Fibroblast of lung (primary cell): Measurements from ENCODE around the gene GTPBP1. TPM values are rescaled to one million over a fixed set of nuclear protein-coding genes. Genes with fewer than 3 reads are reported as not detected.
A peak's percentile ranks its signal among the peaks of the same experiment; 100 is the strongest.

Source experiments
- DNase-seq, 2 donors: peaks; one replicate each; pipeline versions ENCODE4 v3.0.0 to v3.0.0-alpha.2; 2010; ENCODE audit warnings: low read depth in 2 of 2
- H2AFZ ChIP-seq: 2 replicates; pipeline ENCODE4 v1.5.1; 2012; ENCODE audit warnings: low read length, control low read depth, inconsistent platforms
- H3K27ac ChIP-seq: 2 replicates; pipeline ENCODE4 v1.5.1; 2011; ENCODE audit warnings: low read length, control low read depth; ENCODE audit not compliant: insufficient read depth
- H3K27me3 ChIP-seq: 2 replicates; pipeline ENCODE4 v1.5.1; 2011; ENCODE audit warnings: mild to moderate bottlenecking, low read length; ENCODE audit not compliant: control insufficient read depth, insufficient read depth
- H3K36me3 ChIP-seq: 2 replicates; pipeline ENCODE4 v1.5.1; 2011; ENCODE audit warnings: low read length; ENCODE audit not compliant: control insufficient read depth, insufficient read depth
- H3K4me1 ChIP-seq: 2 replicates; pipeline ENCODE4 v1.5.1; 2011; ENCODE audit warnings: low read length; ENCODE audit not compliant: control insufficient read depth, insufficient read depth; ENCODE audit errors: extremely low read depth
- H3K4me2 ChIP-seq: 2 replicates; pipeline ENCODE4 v1.5.1; 2011; ENCODE audit warnings: low read length, control low read depth; ENCODE audit not compliant: insufficient read depth; ENCODE audit errors: extremely low read depth
- H3K4me3 ChIP-seq, 4 experiments: fragments of 200-600 bp in 1 of 4; sonication (generic) in 1 of 4; replicated peaks in 1 of 4; 2 replicates each; pipeline ENCODE4 v1.5.1; 2011 to 2016; ENCODE audit warnings: low read length in 4 of 4, low read depth in 3 of 4, mild to moderate bottlenecking in 3 of 4, control low read depth in 2 of 4, inconsistent platforms in 1 of 4, mixed read lengths in 1 of 4; ENCODE audit not compliant: insufficient read depth in 1 of 4; ENCODE audit errors: control extremely low read depth in 1 of 4
- H3K79me2 ChIP-seq: 2 replicates; pipeline ENCODE4 v1.5.1; 2012; ENCODE audit warnings: mild to moderate bottlenecking, low read length, inconsistent platforms; ENCODE audit not compliant: control insufficient read depth, insufficient read depth
- H3K9ac ChIP-seq: 2 replicates; pipeline ENCODE4 v1.5.1; 2011; ENCODE audit warnings: mild to moderate bottlenecking, low read length, control low read depth; ENCODE audit not compliant: insufficient read depth
- H3K9me3 ChIP-seq: 2 replicates; pipeline ENCODE4 v1.5.1; 2012; ENCODE audit warnings: low read depth, low read length; ENCODE audit not compliant: control insufficient read depth, insufficient read depth
- H4K20me1 ChIP-seq: 2 replicates; pipeline ENCODE4 v1.5.1; 2011; ENCODE audit warnings: low read length; ENCODE audit not compliant: control insufficient read depth, insufficient read depth; ENCODE audit errors: extremely low read depth
- EZH2 ChIP-seq: IDR thresholded peaks from 2 replicates; pipeline ENCODE4 v1.5.1; 2012; ENCODE audit warnings: low read length, control low read depth, mild to moderate bottlenecking; ENCODE audit errors: missing control alignments
- polyA plus RNA-seq, 2 donors: library from polyadenylated mRNA; depleted of rRNA in 1 of 2; stranded (reverse) in 1 of 2; unstranded in 1 of 2; fragments of >200 nt; gene quantifications; 2 replicates each; pipeline ENCODE4 v1.2.1, GENCODE V29; 2011 to 2012; ENCODE audit warnings: missing spikeins in 1 of 2
- total RNA-seq: library from RNA; depleted of rRNA; stranded (reverse); fragments of >200 nt; gene quantifications from 2 replicates; pipeline ENCODE4 v1.2.1, GENCODE V29; 2014
- TF ChIP-seq, protein P1 (sequence below), 2 donors: IDR thresholded peaks in 1 of 2; conservative IDR thresholded peaks in 1 of 2; 1 replicate in 1 of 2; 2 replicates in 1 of 2; pipeline ENCODE4 v1.5.1; 2011 to 2012; ENCODE audit warnings: low read length in 2 of 2, control low read depth in 1 of 2, inconsistent platforms in 1 of 2, low read depth in 1 of 2, mild to moderate bottlenecking in 1 of 2

GTPBP1 gene
- total and polyA plus RNA-seq, 2 donors (not counting 1 experiment from before 2014, with no cell fraction given) = 20.6 to 23.1 TPM

DNA sequence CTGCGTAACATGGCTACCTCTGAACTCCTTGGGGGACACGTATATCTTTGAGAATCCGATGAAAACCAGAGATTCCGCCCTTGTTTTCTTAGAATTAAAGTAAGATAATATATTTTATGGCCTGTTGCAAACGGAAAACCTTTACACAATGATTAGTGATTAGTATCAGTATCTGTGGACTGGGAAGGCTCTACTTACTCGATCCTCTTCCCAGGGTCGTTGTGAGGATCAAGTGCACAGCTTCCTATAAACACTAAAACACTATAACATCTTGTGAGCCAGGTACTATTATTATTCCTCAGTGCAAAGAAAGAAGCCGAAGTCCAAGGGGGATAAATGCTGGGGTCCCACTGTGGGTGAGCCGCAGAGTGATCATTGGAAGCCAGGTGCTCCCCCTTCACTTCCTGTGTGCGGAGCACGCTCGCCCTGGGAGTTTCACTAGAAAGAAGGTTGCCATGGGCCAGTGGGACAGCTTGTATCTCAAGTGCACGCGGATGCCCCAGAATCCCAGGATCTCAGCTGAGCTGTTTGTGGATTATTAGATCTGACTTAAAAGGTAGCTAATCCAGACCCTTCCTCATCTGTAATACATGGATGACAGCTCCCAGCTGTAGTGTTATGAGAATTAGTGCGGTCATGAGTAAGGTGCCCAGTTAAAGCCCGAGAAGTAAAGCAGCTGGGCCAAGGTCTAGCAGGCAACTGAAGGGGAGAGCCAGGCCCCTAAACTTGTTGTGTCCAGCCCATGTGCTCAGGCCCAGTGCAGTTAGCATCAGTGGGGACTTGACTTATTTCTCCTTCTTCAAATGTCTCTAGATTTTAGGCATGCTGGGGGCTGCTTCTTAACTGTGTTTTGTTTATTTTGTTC is 48.5 kb upstream of the GTPBP1 start:
- H3K79me2 ChIP-seq = peaks cover 7% of the 10 kb centered on the region
- peak; percentile 20 to 56 for DNase-seq
- H3K27me3 ChIP-seq = no peaks in the 10 kb centered on the region
- peak overlapping the region; percentile 93 for H3K9ac ChIP-seq
- no peaks in the 10 kb centered on the region for H4K20me1 ChIP-seq
- H3K9me3 ChIP-seq = no peaks in the 10 kb centered on the region
- H3K4me1 ChIP-seq = peaks cover 2% of the 10 kb centered on the region
- H3K27ac ChIP-seq = peak overlapping the region; percentile 99
- peak overlapping the region; percentile 95 for H2AFZ ChIP-seq
- H3K4me2 ChIP-seq = peak overlapping the region; percentile 88
- H3K36me3 ChIP-seq = no peaks in the 10 kb centered on the region
- peak overlapping the region; percentile 83 to 99 (median 91) for H3K4me3 ChIP-seq
- TF ChIP-seq EZH2 = no peak
- TF ChIP-seq, protein P1, sequence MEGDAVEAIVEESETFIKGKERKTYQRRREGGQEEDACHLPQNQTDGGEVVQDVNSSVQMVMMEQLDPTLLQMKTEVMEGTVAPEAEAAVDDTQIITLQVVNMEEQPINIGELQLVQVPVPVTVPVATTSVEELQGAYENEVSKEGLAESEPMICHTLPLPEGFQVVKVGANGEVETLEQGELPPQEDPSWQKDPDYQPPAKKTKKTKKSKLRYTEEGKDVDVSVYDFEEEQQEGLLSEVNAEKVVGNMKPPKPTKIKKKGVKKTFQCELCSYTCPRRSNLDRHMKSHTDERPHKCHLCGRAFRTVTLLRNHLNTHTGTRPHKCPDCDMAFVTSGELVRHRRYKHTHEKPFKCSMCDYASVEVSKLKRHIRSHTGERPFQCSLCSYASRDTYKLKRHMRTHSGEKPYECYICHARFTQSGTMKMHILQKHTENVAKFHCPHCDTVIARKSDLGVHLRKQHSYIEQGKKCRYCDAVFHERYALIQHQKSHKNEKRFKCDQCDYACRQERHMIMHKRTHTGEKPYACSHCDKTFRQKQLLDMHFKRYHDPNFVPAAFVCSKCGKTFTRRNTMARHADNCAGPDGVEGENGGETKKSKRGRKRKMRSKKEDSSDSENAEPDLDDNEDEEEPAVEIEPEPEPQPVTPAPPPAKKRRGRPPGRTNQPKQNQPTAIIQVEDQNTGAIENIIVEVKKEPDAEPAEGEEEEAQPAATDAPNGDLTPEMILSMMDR (conservative IDR thresholded peaks at IDR 0.05 in 1 of 2, IDR thresholded peaks at IDR 0.05 in 1 of 2; ENCODE audit: low read depth in 1 of 2, low read length in 2 of 2) = no peak

DNA sequence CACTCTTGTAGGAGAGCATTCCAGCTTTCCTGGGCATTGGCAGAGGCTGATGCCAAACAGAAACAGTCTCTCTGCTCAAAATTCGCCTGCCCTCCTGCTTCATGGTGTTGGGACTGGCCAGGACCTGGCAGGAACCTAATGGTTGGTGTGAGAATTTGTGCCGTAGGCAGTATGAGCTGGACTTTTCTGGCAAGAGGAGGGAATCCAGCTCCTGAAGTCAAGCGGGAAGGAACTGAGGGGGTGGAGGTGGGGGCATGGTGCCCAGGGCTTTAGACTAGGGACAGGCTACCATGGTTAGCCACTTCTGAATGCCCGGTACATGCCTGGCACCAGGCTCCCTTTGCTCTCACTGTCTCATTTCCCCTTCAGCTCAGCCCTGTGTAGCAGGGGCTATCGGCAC is 30.9 kb upstream of the GTPBP1 start:
- no peak for TF ChIP-seq EZH2
- TF ChIP-seq, protein P1 (conservative IDR thresholded peaks at IDR 0.05 in 1 of 2, IDR thresholded peaks at IDR 0.05 in 1 of 2; ENCODE audit: low read depth in 1 of 2, low read length in 2 of 2) = no peak
- DNase-seq = no peak

DNA sequence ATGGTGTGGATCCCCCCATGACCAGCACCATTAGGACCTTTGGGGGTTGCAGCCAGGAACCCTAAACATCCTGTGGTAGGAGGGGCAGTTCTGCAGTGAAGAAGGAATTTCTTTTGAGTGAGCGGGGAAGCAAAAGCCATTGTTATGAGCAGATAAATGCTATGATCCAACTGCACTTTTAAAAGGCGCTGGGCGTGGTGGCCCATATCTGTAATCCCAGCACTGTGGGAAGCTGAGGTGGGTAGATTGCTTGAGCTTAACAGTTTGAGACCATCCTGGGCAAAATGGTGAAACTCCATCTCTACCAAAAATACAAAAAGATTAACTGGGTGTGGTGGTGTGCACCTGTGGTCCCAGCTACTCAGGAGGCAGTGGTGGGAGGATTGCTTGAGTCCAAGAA is 29.9 kb upstream of the GTPBP1 start:
- no peaks in the 10 kb centered on the region for H3K4me1 ChIP-seq
- H3K79me2 ChIP-seq = no peaks in the 10 kb centered on the region
- H2AFZ ChIP-seq = no peak overlapping the region
- H3K27ac ChIP-seq = no peak overlapping the region
- no peaks in the 10 kb centered on the region for H3K9me3 ChIP-seq
- H4K20me1 ChIP-seq = no peaks in the 10 kb centered on the region
- no peak overlapping the region for H3K4me2 ChIP-seq
- no peak overlapping the region for H3K4me3 ChIP-seq
- no peaks in the 10 kb centered on the region for H3K27me3 ChIP-seq
- DNase-seq = no peak
- no peak for TF ChIP-seq EZH2
- TF ChIP-seq, protein P1 (conservative IDR thresholded peaks at IDR 0.05 in 1 of 2, IDR thresholded peaks at IDR 0.05 in 1 of 2; ENCODE audit: low read depth in 1 of 2, low read length in 2 of 2) = no peak
- H3K36me3 ChIP-seq = peaks cover 7% of the 10 kb centered on the region
- no peak overlapping the region for H3K9ac ChIP-seq

More for the DNA sequence above, 30.9 kb upstream of the GTPBP1 start:
- H3K27ac ChIP-seq = no peak overlapping the region
- no peak overlapping the region for H2AFZ ChIP-seq
- H3K79me2 ChIP-seq = no peaks in the 10 kb centered on the region
- H3K4me2 ChIP-seq = no peak overlapping the region
- H3K36me3 ChIP-seq = peaks cover 9% of the 10 kb centered on the region
- H4K20me1 ChIP-seq = no peaks in the 10 kb centered on the region
- H3K9me3 ChIP-seq = no peaks in the 10 kb centered on the region
- no peaks in the 10 kb centered on the region for H3K4me1 ChIP-seq
- no peak overlapping the region for H3K4me3 ChIP-seq
- no peaks in the 10 kb centered on the region for H3K27me3 ChIP-seq
- H3K9ac ChIP-seq = no peak overlapping the region
